Progenitor cell of endocrine pancreas (in vitro differentiated cells): ENCODE results near the gene RAD51B. TPM values are rescaled to one million over a fixed set of nuclear protein-coding genes. Genes with fewer than 3 reads are reported as not detected.

ENCODE experiments used
- DNase-seq: peaks from one replicate; pipeline ENCODE4 v3.0.0; 2021; ENCODE audit warnings: low spot score; ENCODE audit not compliant: unreplicated experiment
- H3K27ac Mint-ChIP-seq: 2 replicates; pipeline ENCODE4 v1.8.0; 2021; ENCODE audit warnings: mild to moderate bottlenecking, moderate library complexity, mixed read lengths
- H3K27me3 Mint-ChIP-seq: 2 replicates; pipeline ENCODE4 v1.8.0; 2021; ENCODE audit warnings: mixed read lengths
- H3K36me3 Mint-ChIP-seq: 2 replicates; pipeline ENCODE4 v1.8.0; 2022; ENCODE audit warnings: mixed read lengths; ENCODE audit not compliant: insufficient read depth
- H3K4me1 Mint-ChIP-seq: 2 replicates; pipeline ENCODE4 v1.8.0; 2021; ENCODE audit warnings: low read depth, mixed read lengths
- H3K4me3 Mint-ChIP-seq: 2 replicates; pipeline ENCODE4 v1.8.0; 2021; ENCODE audit warnings: low read depth, mild to moderate bottlenecking, moderate library complexity, mixed read lengths
- H3K9me3 Mint-ChIP-seq: 2 replicates; pipeline ENCODE4 v1.8.0; 2021; ENCODE audit warnings: low read depth, mixed read lengths
- total RNA-seq: library from RNA; stranded (reverse); gene quantifications from 2 replicates; pipeline ENCODE4 v1.2.1, GENCODE V29; 2021
- TF ChIP-seq, protein P1 (sequence below): fragments of 200-600 bp; sonication (generic); IDR thresholded peaks from one replicate; pipeline ENCODE4 v1.5.0; 2021; ENCODE audit warnings: antibody characterized with exemption, mild to moderate bottlenecking; ENCODE audit not compliant: unreplicated experiment

The RAD51B gene
- total RNA-seq, 1 donor from 2014 or later = 24.7 TPM

DNA sequence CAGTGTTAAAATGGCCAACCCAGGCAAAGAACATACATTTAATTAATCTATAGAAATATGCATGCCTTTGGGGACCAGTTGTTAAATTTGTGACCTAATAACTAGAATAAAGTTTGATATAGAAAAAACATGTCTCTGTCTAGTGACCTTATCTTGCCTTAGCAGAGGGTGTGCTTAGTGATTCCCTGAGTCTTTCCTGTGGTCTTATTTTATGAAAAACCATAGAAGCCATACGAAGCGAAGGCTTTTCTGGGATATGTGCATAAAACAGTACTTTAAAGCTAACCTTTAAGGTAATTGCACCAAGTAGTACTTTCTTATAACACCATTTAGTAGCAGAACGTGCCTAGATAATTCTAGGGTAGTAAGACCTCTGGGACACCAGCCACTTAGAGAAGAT lies 593.9 kb downstream of the RAD51B start:
- no peaks in the 10 kb centered on the region for H3K27me3 Mint-ChIP-seq
- DNase-seq = no peak
- peaks cover 31% of the 10 kb centered on the region for H3K4me1 Mint-ChIP-seq
- no peak overlapping the region for H3K4me3 Mint-ChIP-seq
- H3K27ac Mint-ChIP-seq = no peak overlapping the region
- H3K36me3 Mint-ChIP-seq = no peaks in the 10 kb centered on the region
- no peaks in the 10 kb centered on the region for H3K9me3 Mint-ChIP-seq
- TF ChIP-seq, protein P1, sequence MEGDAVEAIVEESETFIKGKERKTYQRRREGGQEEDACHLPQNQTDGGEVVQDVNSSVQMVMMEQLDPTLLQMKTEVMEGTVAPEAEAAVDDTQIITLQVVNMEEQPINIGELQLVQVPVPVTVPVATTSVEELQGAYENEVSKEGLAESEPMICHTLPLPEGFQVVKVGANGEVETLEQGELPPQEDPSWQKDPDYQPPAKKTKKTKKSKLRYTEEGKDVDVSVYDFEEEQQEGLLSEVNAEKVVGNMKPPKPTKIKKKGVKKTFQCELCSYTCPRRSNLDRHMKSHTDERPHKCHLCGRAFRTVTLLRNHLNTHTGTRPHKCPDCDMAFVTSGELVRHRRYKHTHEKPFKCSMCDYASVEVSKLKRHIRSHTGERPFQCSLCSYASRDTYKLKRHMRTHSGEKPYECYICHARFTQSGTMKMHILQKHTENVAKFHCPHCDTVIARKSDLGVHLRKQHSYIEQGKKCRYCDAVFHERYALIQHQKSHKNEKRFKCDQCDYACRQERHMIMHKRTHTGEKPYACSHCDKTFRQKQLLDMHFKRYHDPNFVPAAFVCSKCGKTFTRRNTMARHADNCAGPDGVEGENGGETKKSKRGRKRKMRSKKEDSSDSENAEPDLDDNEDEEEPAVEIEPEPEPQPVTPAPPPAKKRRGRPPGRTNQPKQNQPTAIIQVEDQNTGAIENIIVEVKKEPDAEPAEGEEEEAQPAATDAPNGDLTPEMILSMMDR = no peak

GRCh38 chr14:68414121-68414520 lies 594.5 kb downstream of the RAD51B start:
- Mint-ChIP-seq H3K4me3 (no peak overlapping the region), H3K9me3 (no peaks in the 10 kb centered on the region), H3K36me3 (no peaks in the 10 kb centered on the region), H3K4me1 (peaks cover 31% of the 10 kb centered on the region), H3K27ac (peak overlapping the region; percentile 53), H3K27me3 (no peaks in the 10 kb centered on the region)
- no peak for DNase-seq
- TF ChIP-seq, protein P1 = no peak

GRCh38 chr14:68416171-68416570 lies 596.6 kb downstream of the RAD51B start:
- Mint-ChIP-seq H3K4me1 (peaks cover 27% of the 10 kb centered on the region), H3K27ac (no peak overlapping the region), H3K9me3 (no peaks in the 10 kb centered on the region), H3K27me3 (no peaks in the 10 kb centered on the region), H3K36me3 (no peaks in the 10 kb centered on the region), H3K4me3 (no peak overlapping the region)
- TF ChIP-seq, protein P1 = no peak
- no peak for DNase-seq

DNA sequence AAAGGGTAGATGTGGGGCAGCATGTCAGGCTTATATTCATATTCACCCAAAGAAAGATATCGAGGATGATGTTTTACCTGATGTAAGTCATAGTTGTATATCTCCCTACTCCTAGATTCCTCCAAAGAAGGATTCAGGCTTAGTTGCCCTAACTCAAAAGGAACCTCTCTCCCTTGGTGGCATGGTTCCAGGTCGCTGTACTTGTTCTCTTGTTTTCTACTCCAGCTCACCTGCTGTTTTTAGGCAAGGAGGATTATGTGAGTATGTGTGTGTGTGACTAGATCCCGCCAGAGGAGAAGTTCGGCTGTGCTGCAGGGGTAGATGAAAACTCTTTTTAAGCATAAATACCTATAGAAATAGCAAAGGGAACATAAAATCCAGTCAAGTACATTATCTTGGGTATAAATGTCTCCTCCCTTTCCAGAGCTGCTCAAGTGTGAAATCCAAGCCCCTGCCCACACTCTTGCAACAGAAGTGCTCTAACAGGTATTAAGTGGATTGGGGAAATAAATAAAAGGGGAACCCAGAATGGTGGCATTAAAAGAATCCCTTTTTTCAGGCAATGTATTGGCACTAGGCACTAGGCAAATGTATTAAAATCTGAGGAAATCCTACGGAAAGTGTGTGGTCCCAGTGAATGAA lies 597.6 kb downstream of the RAD51B start:
- Mint-ChIP-seq H3K4me1 (peaks cover 27% of the 10 kb centered on the region), H3K4me3 (no peak overlapping the region), H3K27me3 (no peaks in the 10 kb centered on the region), H3K9me3 (no peaks in the 10 kb centered on the region), H3K36me3 (no peaks in the 10 kb centered on the region), H3K27ac (no peak overlapping the region)
- no peak for DNase-seq
- TF ChIP-seq, protein P1 = no peak

DNA sequence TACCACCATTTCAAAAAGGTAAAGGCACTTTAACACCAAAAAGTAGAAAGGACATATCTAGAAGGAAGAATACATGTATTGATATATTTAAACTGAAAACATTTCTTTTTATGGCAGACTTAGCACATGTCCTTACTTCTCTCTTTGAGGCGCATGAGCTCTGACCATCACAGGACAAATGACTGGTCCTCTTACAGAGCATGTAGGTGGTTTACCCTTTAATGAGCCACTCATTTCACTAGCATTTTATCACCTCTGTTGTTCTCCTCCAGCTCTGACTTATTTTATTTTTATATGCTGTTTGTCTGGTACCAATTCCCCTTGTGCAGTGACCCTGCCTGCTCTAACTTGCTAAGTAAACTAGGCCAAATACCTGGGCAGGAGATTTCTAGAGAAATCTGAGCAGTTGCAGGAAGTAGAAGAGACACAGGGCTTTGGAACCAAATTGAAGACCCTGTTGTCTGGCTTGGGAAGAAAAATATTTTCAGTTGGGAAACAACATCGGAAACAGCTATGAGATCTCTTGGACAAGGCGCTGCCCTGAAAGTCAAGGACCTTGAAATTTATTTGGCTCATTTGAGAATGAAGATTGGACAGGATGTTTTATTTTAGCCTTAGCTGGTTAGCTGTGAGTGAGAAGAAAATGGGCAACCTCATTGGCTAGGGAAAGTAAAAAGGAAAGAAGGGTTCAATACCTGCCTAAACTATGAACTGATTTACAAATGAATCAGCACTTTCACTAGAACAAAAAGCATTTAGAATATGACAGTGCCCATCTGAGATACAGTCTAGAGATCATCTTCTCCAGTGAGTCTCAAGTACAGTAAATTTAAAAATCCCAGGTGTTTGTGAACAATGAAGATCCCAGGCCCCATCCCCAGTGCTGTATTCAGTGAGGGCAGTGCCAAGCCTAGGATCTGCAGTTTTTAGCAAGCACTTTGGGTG lies 598.9 kb downstream of the RAD51B start:
- peaks cover 2% of the 10 kb centered on the region for H3K9me3 Mint-ChIP-seq

More for the DNA sequence above, 598.9 kb downstream of the RAD51B start:
- no peak for DNase-seq
- TF ChIP-seq, protein P1 = no peak
- Mint-ChIP-seq H3K4me1 (peaks cover 18% of the 10 kb centered on the region), H3K4me3 (no peak overlapping the region), H3K27me3 (no peaks in the 10 kb centered on the region), H3K27ac (no peak overlapping the region), H3K36me3 (peaks cover 1% of the 10 kb centered on the region)
